HepG2 (cell line): ENCODE results near the gene DNAAF1. TPM values are rescaled to one million over a fixed set of nuclear protein-coding genes. Genes with fewer than 3 reads are reported as not detected.

ENCODE experiments used
- BORCS8-MEF2B ChIP-seq: sonication (generic); formaldehyde crosslinking; IDR thresholded peaks from 2 replicates; pipeline ENCODE4 v1.8.0; 2022; ENCODE audit warnings: mild to moderate bottlenecking, missing genetic modification reagents
- HOXA5 ChIP-seq: sonication (generic); formaldehyde crosslinking; IDR thresholded peaks from 2 replicates; pipeline ENCODE4 v1.4.0; 2020; ENCODE audit warnings: missing genetic modification reagents
- JARID2 ChIP-seq: sonication (generic); formaldehyde crosslinking; IDR thresholded peaks from 2 replicates; pipeline ENCODE4 v1.8.1; 2023; ENCODE audit warnings: missing genetic modification reagents, inconsistent platforms; ENCODE audit not compliant: insufficient replicate concordance
- JUND ChIP-seq: sonication (generic); formaldehyde crosslinking; IDR thresholded peaks from 2 replicates; pipeline ENCODE4 v1.8.0; 2022; ENCODE audit warnings: mild to moderate bottlenecking, missing genetic modification reagents
- MLXIP ChIP-seq: sonication (generic); formaldehyde crosslinking; IDR thresholded peaks from 2 replicates; pipeline ENCODE4 v1.9.0; 2021; ENCODE audit warnings: missing genetic modification reagents, borderline replicate concordance
- NFE2L1 ChIP-seq: sonication (generic); formaldehyde crosslinking; IDR thresholded peaks from 2 replicates; pipeline ENCODE4 v1.4.0; 2020; ENCODE audit warnings: missing genetic modification reagents, mild to moderate bottlenecking, borderline replicate concordance
- ONECUT2 ChIP-seq: sonication (generic); formaldehyde crosslinking; IDR thresholded peaks from 2 replicates; pipeline ENCODE4 v1.4.0; 2020; ENCODE audit warnings: missing genetic modification reagents
- SAP130 ChIP-seq: IDR thresholded peaks from 2 replicates; pipeline ENCODE4 v1.6.1; 2016; ENCODE audit warnings: low read depth
- SATB2 ChIP-seq: sonication (generic); formaldehyde crosslinking; IDR thresholded peaks from 2 replicates; pipeline ENCODE4 v1.5.0; 2020; ENCODE audit warnings: missing genetic modification reagents
- SNAI1 ChIP-seq: sonication (generic); formaldehyde crosslinking; IDR thresholded peaks from 2 replicates; pipeline ENCODE4 v1.5.0; 2020; ENCODE audit warnings: mild to moderate bottlenecking, missing genetic modification reagents, borderline replicate concordance
- ZMYM3 ChIP-seq: sonication (generic); formaldehyde crosslinking; IDR thresholded peaks from 2 replicates; pipeline ENCODE4 v1.5.1; 2020; ENCODE audit warnings: mild to moderate bottlenecking, missing genetic modification reagents
- ZNF207 ChIP-seq: fragments of 450-650 bp; IDR thresholded peaks from 2 replicates; pipeline ENCODE4 v1.6.1; 2016; ENCODE audit warnings: antibody characterized with exemption, borderline replicate concordance
- ZNF780A ChIP-seq: sonication (generic); formaldehyde crosslinking; IDR thresholded peaks from 2 replicates; pipeline ENCODE4 v1.8.0; 2022; ENCODE audit warnings: mild to moderate bottlenecking, missing genetic modification reagents, moderate library complexity
- polyA plus RNA-seq, 8 experiments: library from polyadenylated mRNA; depleted of rRNA in 3 of 8; stranded (reverse) in 7 of 8; unstranded in 1 of 8; fragments of >200 nt; fragmentation: Illumina TruSeq in 4 of 8; extraction: Trizol in 4 of 8; gene quantifications; 2 replicates each; pipeline versions ENCODE4 v1.2.1 to v1.2.3, GENCODE V29; 2011 to 2016; ENCODE audit warnings: low read depth in 4 of 8, missing spikeins in 1 of 8, mixed read lengths in 1 of 8; ENCODE audit not compliant: insufficient read depth in 1 of 8
- total RNA-seq, 5 experiments: library from RNA; depleted of rRNA; stranded (reverse); fragments of >200 nt; fragmentation: Illumina TruSeq; extraction: Trizol; gene quantifications; 2 replicates each; pipeline ENCODE4 v1.2.3, GENCODE V29; 2016; ENCODE audit warnings: low read depth in 1 of 5
- TF ChIP-seq, protein P1 (sequence below): sonication (generic); formaldehyde crosslinking; conservative IDR thresholded peaks from 2 replicates; pipeline ENCODE4 v1.4.0; 2020; ENCODE audit warnings: missing genetic modification reagents
- TF ChIP-seq, protein P2 (sequence below): IDR thresholded peaks from 2 replicates; pipeline ENCODE4 v1.6.1; 2016; ENCODE audit warnings: missing compliant biosample characterization, missing genetic modification reagents, borderline replicate concordance
- TF ChIP-seq, protein P3 (sequence below): sonication (generic); formaldehyde crosslinking; IDR thresholded peaks from 2 replicates; pipeline ENCODE4 v1.4.0; 2020; ENCODE audit warnings: missing genetic modification reagents
- TF ChIP-seq, protein P4 (sequence below): sonication (generic); formaldehyde crosslinking; IDR thresholded peaks from 2 replicates; pipeline ENCODE4 v1.8.0; 2022; ENCODE audit warnings: missing genetic modification reagents, low read depth, mild to moderate bottlenecking, borderline replicate concordance
- TF ChIP-seq, protein P5 (sequence below): sonication (generic); formaldehyde crosslinking; IDR thresholded peaks from 2 replicates; pipeline ENCODE4 v1.8.0; 2022; ENCODE audit warnings: missing genetic modification reagents, mild to moderate bottlenecking, moderate library complexity, borderline replicate concordance

Gene DNAAF1
- total and polyA plus RNA-seq, 2 of the 13 experiments (the other 11 are each of a cell fraction or from before 2014, with no cell fraction given), result 0.04 TPM; not detected in 1

DNA sequence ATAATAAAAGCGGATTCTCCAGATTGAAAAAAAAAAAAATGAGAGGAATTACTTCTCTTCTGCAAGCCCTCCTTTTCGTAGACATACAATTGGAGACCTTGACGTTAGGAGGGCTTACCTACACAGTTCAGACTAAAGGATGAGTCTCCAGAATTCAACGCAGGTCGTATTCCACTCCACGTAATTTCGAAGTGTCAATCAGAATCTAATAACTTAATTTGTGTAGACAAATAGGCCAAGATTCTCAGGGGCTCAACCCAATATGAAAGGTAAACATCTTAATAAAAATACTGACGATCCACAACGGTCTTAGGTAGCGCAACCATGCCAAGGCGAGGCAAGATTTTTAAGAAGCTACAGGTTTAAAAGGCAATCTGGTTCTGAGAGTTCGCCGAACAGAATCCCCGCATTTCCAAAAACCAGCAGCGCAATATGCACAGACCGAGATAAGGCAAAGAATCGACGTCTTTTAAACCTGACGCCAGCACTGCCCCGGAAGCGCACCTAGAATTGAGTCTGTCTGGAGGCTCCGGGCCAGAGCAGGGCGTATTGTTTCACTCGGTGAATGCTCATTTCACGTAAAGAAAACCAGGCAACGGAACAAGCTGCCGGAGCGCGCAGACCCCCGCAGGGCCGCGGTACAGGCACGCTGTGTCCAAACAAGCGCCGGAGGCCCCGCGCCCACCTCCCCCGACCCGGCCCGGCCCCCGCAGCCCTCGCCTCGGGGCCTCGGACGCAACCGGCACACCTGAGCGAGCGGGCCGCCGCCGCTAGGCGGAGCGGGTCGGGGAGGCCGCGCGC is 29.0 kb upstream of the DNAAF1 start (continued):
- TF ChIP-seq SAP130 (CRISPR knock-in tag) (no peak; the same call in 1 of the 2 replicates), ZNF207 (no peak), SATB2 (CRISPR knock-in tag) (peak; percentile 88; the same call in 1 of the 2 replicates), MLXIP (CRISPR knock-in tag) (peak; percentile 86; the same call in 1 of the 2 replicates), JUND (CRISPR knock-in tag) (no peak), ZMYM3 (no peak), BORCS8-MEF2B (CRISPR knock-in tag) (no peak), SNAI1 (CRISPR knock-in tag) (peak; percentile 76; the same call in 1 of the 2 replicates), ONECUT2 (CRISPR knock-in tag) (no peak), HOXA5 (CRISPR knock-in tag) (0 out of 2 replicates have a peak, but pooled peaks have one; percentile 62), JARID2 (CRISPR knock-in tag) (no peak), ZNF780A (CRISPR knock-in tag) (no peak), NFE2L1 (CRISPR knock-in tag) (no peak)
- TF ChIP-seq, protein P1, sequence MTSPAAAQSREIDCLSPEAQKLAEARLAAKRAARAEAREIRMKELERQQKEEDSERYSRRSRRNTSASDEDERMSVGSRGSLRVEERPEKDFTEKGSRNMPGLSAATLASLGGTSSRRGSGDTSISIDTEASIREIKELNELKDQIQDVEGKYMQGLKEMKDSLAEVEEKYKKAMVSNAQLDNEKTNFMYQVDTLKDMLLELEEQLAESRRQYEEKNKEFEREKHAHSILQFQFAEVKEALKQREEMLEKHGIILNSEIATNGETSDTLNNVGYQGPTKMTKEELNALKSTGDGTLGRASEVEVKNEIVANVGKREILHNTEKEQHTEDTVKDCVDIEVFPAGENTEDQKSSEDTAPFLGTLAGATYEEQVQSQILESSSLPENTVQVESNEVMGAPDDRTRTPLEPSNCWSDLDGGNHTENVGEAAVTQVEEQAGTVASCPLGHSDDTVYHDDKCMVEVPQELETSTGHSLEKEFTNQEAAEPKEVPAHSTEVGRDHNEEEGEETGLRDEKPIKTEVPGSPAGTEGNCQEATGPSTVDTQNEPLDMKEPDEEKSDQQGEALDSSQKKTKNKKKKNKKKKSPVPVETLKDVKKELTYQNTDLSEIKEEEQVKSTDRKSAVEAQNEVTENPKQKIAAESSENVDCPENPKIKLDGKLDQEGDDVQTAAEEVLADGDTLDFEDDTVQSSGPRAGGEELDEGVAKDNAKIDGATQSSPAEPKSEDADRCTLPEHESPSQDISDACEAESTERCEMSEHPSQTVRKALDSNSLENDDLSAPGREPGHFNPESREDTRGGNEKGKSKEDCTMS (CRISPR knock-in tag), result no peak
- TF ChIP-seq, protein P2, sequence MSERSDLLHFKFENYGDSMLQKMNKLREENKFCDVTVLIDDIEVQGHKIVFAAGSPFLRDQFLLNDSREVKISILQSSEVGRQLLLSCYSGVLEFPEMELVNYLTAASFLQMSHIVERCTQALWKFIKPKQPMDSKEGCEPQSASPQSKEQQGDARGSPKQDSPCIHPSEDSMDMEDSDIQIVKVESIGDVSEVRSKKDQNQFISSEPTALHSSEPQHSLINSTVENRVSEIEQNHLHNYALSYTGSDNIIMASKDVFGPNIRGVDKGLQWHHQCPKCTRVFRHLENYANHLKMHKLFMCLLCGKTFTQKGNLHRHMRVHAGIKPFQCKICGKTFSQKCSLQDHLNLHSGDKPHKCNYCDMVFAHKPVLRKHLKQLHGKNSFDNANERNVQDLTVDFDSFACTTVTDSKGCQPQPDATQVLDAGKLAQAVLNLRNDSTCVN (CRISPR knock-in tag), result no peak
- TF ChIP-seq, protein P3, sequence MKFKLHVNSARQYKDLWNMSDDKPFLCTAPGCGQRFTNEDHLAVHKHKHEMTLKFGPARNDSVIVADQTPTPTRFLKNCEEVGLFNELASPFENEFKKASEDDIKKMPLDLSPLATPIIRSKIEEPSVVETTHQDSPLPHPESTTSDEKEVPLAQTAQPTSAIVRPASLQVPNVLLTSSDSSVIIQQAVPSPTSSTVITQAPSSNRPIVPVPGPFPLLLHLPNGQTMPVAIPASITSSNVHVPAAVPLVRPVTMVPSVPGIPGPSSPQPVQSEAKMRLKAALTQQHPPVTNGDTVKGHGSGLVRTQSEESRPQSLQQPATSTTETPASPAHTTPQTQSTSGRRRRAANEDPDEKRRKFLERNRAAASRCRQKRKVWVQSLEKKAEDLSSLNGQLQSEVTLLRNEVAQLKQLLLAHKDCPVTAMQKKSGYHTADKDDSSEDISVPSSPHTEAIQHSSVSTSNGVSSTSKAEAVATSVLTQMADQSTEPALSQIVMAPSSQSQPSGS (CRISPR knock-in tag), result no peak
- TF ChIP-seq, protein P4, sequence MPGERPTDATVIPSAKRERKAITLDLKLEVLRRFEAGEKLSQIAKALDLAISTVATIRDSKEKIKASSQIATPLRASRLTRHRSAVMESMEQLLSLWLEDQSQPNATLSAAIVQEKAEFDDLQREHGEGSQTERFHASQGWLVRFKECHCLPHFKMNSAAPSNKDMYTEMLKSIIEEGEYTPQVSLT (CRISPR knock-in tag), result no peak
- TF ChIP-seq, protein P5, sequence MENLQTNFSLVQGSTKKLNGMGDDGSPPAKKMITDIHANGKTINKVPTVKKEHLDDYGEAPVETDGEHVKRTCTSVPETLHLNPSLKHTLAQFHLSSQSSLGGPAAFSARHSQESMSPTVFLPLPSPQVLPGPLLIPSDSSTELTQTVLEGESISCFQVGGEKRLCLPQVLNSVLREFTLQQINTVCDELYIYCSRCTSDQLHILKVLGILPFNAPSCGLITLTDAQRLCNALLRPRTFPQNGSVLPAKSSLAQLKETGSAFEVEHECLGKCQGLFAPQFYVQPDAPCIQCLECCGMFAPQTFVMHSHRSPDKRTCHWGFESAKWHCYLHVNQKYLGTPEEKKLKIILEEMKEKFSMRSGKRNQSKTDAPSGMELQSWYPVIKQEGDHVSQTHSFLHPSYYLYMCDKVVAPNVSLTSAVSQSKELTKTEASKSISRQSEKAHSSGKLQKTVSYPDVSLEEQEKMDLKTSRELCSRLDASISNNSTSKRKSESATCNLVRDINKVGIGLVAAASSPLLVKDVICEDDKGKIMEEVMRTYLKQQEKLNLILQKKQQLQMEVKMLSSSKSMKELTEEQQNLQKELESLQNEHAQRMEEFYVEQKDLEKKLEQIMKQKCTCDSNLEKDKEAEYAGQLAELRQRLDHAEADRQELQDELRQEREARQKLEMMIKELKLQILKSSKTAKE (CRISPR knock-in tag), result no peak
